Measurements from ENCODE around the gene UBE2S.
"Not testable (repeated sequence)": the region's sequence is repeated elsewhere in the genome, so short reads cannot be mapped to it uniquely, and the experiment has no call there.

Gene UBE2S

GRCh38 chr19:55407550-55407799, at the start of gene UBE2S:
UBE2S (minus strand) TSS chr19:55407788; CDS start chr19:55407589, 199 bp downstream.
- Mint-ChIP-seq H3K4me3 (peak within 1 kb of the TSS; percentile 92 to 97), H3K4me1 (peaks cover 52% of the 10 kb centered on the region), H3K9me3 (peaks cover 12 to 14% of the 10 kb centered on the region in 2 donors), H3K27ac (peak within 1 kb of the TSS; percentile 99 to 100)
- peak; percentile 19 for ATAC-seq
- not testable (repeated sequence) for H3K27me3 Mint-ChIP-seq, DNase-seq

DNA sequence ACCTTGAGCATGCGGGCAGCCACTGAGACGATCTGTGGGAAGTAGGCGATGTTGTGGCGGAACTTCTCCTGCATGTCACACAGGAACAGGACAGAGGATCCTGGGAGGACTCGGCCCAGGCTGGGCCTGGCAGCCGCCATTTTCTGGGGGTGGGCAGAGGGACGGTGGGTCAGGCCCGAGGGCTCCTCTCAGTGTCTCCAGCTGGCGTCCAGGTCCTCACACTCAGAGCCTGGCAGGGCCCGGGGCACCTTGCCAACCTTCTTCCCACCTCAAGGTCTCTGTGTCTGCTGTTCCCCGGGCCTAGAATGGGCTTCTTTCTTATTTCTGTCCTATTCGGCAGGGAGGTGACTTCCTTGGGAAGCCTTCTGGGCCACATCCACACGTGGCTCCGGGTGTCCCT, 48.8 kb upstream of the UBE2S start:
- Mint-ChIP-seq H3K4me1 (peaks cover 51% of the 10 kb centered on the region), H3K27ac (peak overlapping the region in 1 of 2 donors; percentile 91), H3K4me3 (no peak overlapping the region), H3K9me3 (no peaks in the 10 kb centered on the region), H3K27me3 (no peaks in the 10 kb centered on the region)
- DNase-seq (no peak), ATAC-seq (no peak)

GRCh38 chr19:55455576-55456235, 48.1 kb upstream of the UBE2S start:
- no peak overlapping the region for H3K27ac Mint-ChIP-seq

GRCh38 chr19:55454787-55455243, 47.2 kb upstream of the UBE2S start:
- H3K4me1 Mint-ChIP-seq = peaks cover 41% of the 10 kb centered on the region
- DNase-seq (peak; percentile 54 to 55), ATAC-seq (peak; percentile 46)
- H3K4me3 Mint-ChIP-seq = no peak overlapping the region
- no peak overlapping the region for H3K27ac Mint-ChIP-seq
- H3K27me3 Mint-ChIP-seq = no peaks in the 10 kb centered on the region
- H3K9me3 Mint-ChIP-seq = no peaks in the 10 kb centered on the region

More at GRCh38 chr19:55455576-55456235, 48.1 kb upstream of the UBE2S start:
- no peak for ATAC-seq
- H3K27me3 Mint-ChIP-seq = no peaks in the 10 kb centered on the region
- no peaks in the 10 kb centered on the region for H3K9me3 Mint-ChIP-seq
- H3K4me3 Mint-ChIP-seq = no peak overlapping the region
- H3K4me1 Mint-ChIP-seq = peaks cover 45% of the 10 kb centered on the region
- DNase-seq = no peak

DNA sequence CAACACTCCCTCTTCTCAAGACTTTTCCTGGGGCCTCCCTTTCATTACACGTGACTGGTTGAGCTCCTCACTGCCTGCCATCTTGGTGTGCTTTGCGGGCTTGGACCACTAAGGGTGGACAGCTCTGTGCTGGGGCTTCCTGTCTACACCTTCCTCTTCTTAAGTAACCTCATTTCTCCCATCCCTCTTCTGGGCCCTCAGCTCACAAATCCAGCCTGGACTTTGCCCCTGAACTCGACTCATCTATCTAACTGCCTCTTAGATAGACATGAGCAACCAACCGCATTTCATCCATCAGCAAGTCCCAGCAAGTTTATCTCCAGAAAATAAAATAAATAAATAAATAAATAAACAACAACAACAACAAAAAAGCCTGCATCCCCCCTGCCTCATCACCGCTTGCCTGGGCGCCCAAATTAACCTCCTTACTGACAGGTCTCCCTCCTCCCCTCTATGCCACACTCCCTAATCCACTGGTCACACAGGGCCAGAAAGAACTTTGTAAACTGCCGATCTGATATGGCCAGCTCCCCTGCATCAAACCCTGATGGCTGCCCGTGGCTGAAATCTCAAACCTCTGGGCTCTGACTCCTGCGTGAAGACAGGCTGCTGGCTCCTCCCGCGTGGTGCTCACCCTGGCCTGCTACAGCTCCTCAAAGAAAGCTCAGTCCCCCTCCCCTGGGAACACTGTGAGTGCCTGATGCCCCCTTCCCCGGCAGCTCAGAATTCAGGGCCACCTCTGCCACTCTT, 46.1 kb upstream of the UBE2S start:
- no peak overlapping the region for H3K27ac Mint-ChIP-seq
- DNase-seq (no peak), ATAC-seq (no peak)
- no peaks in the 10 kb centered on the region for H3K9me3 Mint-ChIP-seq
- H3K4me1 Mint-ChIP-seq = peaks cover 37% of the 10 kb centered on the region
- H3K27me3 Mint-ChIP-seq = no peaks in the 10 kb centered on the region
- peak overlapping the region; percentile 14 to 54 for H3K4me3 Mint-ChIP-seq

DNA sequence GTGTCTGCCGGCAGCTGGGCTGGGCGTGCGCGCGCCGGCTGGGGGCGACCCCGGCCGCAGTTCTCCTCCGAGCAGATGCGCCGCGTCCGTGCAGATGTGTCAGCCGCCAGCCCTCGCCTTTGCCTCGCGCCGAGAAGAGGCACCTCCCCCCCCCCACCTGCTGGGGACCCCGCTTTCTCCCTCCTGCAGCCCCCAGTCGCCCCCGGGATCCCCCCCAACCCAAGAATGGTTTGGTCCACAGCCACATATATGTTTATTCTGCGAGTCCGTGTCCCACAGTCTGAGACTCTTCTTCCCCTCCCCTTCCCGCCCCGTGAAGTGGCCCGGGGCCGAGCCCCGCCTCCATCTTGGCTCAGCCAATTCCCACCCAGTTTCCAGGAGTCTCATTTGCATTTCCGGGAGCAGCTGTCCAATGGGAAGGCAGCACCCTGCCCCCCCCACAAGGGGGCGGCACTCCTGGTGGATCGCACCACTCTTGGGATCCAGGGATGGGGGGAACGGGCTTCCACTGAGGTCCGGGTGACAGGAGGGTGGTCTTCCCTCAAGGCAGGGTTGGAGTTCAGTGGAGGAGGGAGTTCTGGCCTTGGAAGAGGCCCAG, 45.3 kb upstream of the UBE2S start:
- DNase-seq (no peak), ATAC-seq (no peak)
- Mint-ChIP-seq H3K4me1 (peaks cover 31% of the 10 kb centered on the region), H3K9me3 (no peaks in the 10 kb centered on the region), H3K27ac (no peak overlapping the region), H3K27me3 (no peaks in the 10 kb centered on the region), H3K4me3 (peak overlapping the region; percentile 12 to 14)

DNA sequence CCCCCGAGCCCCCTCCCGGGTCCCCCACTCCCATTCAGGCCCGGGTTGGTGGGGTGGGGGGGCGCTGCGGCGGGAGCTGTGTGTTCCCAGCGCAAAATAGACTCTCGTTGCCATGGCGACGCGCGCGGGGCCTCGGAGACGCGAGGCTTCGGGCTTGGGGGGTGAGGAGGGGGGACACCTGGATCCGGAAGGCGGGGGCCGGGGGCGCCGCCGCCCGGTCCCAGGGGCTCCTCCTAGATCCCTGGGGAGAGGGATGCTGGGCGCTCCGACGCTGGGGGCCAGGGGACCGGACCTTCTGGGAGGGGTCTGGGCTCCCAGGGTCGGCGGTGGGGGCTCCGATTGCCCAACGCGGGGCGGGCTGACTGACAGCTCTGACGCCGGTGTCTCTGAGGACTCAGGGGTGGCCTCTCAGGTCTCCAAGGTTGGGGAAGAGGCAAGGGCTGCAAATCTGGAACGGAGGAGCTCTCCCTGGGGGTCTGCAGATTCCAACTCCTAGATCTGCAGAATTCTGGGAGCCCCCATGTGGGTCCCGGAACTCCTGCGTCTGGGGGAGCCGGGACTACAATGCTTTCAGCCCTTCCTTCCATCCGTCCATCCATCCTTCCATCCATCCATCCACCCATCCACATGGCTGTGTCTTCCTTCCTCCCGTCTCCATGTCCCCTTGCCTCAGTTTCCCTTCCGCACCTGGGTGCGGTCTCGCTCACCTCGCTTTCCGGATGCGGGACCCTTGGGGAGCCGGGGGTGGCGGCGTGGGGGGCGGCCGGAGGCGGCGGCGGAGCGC, 44.6 kb upstream of the UBE2S start:
- DNase-seq = no peak
- Mint-ChIP-seq H3K9me3 (no peaks in the 10 kb centered on the region), H3K27ac (no peak overlapping the region), H3K4me1 (peaks cover 27% of the 10 kb centered on the region), H3K4me3 (peak overlapping the region; percentile 59 to 74), H3K27me3 (no peaks in the 10 kb centered on the region)
- ATAC-seq = no peak

DNA sequence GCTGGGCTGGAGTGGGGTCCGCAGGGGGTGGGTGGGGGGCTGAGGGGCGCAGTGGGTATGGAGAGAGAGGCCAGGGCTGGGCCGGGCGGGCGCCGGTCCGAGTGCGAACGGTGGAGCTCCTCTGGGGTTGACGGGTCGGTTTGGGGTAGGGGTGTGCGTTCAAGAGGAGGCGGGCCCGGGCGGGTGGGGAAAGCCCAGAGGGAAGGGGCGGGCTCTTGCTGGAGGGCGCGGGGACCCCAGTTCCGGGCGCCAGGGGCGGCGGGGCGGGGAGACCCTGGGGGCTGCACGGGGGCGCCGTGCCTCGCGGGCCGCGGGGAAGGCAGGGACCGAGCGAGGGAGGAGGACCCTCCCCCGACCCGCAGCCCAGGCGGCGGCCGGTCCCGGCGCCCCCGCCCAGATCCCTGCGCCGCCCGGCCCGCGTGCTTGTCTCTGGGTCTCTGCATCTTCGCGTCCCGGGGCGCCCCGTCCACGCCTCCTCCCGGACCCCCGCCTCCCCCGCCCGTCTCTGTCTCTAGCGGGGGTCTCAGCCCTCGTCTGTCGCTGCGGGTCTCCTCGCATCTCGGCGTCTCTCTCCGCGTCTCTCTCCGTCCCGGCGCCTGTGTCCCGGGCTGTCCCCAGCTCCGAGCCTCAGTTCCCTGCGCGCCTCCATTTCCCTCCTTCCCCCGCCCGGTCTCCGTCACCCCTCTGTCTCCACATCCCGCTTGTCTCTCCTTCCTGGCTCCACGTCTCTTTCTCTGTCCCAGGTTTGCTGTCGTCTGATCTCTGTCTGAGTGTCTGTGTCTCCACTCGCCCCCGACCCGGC, 43.8 kb upstream of the UBE2S start:
- H3K9me3 Mint-ChIP-seq = no peaks in the 10 kb centered on the region
- no peaks in the 10 kb centered on the region for H3K27me3 Mint-ChIP-seq
- no peak overlapping the region for H3K27ac Mint-ChIP-seq
- H3K4me3 Mint-ChIP-seq = peak overlapping the region; percentile 59 to 74
- ATAC-seq = peak; percentile 29
- DNase-seq = no peak
- peaks cover 27% of the 10 kb centered on the region for H3K4me1 Mint-ChIP-seq

DNA sequence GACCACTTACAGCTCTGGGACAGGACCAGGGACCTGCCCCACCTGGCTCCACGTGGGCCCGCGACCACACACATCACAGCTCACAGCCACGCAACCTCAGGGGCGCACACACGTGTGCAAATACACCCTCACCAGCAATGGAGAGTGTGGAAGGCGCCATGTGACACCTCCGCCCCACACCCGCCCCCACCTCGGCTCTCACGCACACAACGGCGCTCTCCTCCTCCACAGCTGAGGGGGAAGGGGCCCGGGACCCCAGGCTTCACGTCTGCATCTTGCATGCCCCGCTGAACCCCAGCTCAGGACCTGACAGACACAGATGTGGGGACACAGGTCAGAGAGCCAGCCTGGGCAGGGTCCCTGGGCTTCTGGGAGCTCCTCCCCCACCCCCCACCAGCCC, 41.9 kb upstream of the UBE2S start:
- Mint-ChIP-seq H3K4me3 (no peak overlapping the region), H3K4me1 (peaks cover 27% of the 10 kb centered on the region), H3K27me3 (no peaks in the 10 kb centered on the region), H3K9me3 (no peaks in the 10 kb centered on the region), H3K27ac (no peak overlapping the region)
- ATAC-seq (no peak), DNase-seq (no peak)

DNA sequence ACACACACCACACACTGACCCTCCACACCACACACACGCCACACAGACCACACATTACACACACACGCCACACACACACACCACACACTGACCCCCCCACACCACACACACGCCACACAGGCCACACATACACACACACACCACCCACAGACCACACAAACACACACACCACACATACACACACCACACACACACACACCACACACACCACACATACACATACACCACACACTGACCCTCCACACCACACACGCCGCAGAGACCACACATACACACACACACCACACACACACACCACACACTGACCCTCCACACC, 40.5 kb upstream of the UBE2S start:
- peaks cover 21% of the 10 kb centered on the region for H3K4me1 Mint-ChIP-seq
- DNase-seq, H3K9me3 Mint-ChIP-seq, H3K4me3 Mint-ChIP-seq, H3K27me3 Mint-ChIP-seq, ATAC-seq, H3K27ac Mint-ChIP-seq: not testable (repeated sequence)

- Mint-ChIP-seq H3K4me1 (peaks cover 20% of the 10 kb centered on the region), H3K9me3 (no peaks in the 10 kb centered on the region), H3K27ac (no peak overlapping the region), H3K4me3 (no peak overlapping the region), H3K27me3 (no peaks in the 10 kb centered on the region)
- DNase-seq (no peak), ATAC-seq (peak; percentile 53)
Observed at GRCh38 chr19:55447421-55448174, 40.0 kb upstream of the UBE2S start.

DNA sequence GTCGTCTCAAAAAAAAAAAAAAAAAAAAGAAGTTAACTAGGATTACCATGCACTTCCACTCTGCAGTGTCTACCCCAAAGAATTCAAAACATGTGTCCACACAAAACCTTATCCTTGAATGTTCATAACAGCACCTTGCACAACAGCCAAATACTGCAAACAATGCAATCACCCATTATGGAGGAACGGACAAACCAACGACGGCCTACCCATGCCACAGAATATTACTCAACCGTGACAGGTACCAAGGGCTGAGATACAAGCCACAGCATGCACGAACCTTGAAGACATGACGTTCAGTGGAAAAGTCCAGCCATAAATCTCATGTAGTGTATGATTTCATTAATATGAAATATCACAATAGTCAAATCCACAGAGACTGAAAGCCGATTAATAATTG, 38.5 kb upstream of the UBE2S start:
- H3K27ac Mint-ChIP-seq = no peak overlapping the region
- no peaks in the 10 kb centered on the region for H3K9me3 Mint-ChIP-seq
- no peak overlapping the region for H3K4me3 Mint-ChIP-seq
- H3K4me1 Mint-ChIP-seq = peaks cover 20% of the 10 kb centered on the region
- DNase-seq = no peak
- H3K27me3 Mint-ChIP-seq = no peaks in the 10 kb centered on the region
- ATAC-seq = no peak

DNA sequence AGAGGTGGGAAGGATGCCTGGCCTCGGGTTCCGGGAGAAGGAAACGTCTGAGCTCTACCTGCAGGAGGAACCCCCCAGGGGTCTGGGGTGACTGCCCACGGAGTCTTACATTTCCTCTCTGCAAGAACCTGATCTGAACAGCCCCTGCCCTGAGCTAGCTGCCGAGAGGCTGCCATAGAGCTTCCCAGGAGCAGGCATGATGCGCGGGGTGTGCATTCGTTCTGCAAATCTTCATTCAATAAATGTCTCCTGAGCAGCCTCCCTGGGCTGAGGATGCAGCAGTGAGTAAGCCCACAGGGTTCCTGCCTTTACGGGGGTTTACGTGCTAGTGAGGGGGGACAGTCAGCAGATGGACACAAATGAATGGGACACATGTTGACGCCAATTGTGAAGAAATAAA, 37.1 kb upstream of the UBE2S start:
- H3K27ac Mint-ChIP-seq = no peak overlapping the region
- no peaks in the 10 kb centered on the region for H3K27me3 Mint-ChIP-seq
- DNase-seq (no peak), ATAC-seq (no peak)
- H3K9me3 Mint-ChIP-seq = no peaks in the 10 kb centered on the region
- H3K4me1 Mint-ChIP-seq = peaks cover 27% of the 10 kb centered on the region
- H3K4me3 Mint-ChIP-seq = no peak overlapping the region

- ATAC-seq = no peak
- H3K4me3 Mint-ChIP-seq = no peak overlapping the region
Observed at GRCh38 chr19:55443824-55444480, 36.4 kb upstream of the UBE2S start.

More at GRCh38 chr19:55443824-55444480, 36.4 kb upstream of the UBE2S start:
- Mint-ChIP-seq H3K9me3 (no peaks in the 10 kb centered on the region), H3K4me1 (peaks cover 27% of the 10 kb centered on the region), H3K27ac (peak overlapping the region in 1 of 2 donors; percentile 3), H3K27me3 (no peaks in the 10 kb centered on the region)
- no peak for DNase-seq

Measured in stimulated activated naive CD8-positive, alpha-beta T cell treated with anti-CD3 and anti-CD28 coated beads, Interleukin-15, amount 100 ng/mL, for 72 hours (primary cell).